Dermis lymphatic vessel endothelial cell (primary cell): Measurements from ENCODE around the gene LOXL1. TPM values are rescaled to one million over a fixed set of nuclear protein-coding genes. Genes with fewer than 3 reads are reported as not detected.

Experiments used
- total RNA-seq: library from RNA; depleted of rRNA; stranded (reverse); fragments of >200 nt; gene quantifications from 2 replicates; pipeline ENCODE4 v1.2.1, GENCODE V29; 2014

Gene LOXL1, protein sequence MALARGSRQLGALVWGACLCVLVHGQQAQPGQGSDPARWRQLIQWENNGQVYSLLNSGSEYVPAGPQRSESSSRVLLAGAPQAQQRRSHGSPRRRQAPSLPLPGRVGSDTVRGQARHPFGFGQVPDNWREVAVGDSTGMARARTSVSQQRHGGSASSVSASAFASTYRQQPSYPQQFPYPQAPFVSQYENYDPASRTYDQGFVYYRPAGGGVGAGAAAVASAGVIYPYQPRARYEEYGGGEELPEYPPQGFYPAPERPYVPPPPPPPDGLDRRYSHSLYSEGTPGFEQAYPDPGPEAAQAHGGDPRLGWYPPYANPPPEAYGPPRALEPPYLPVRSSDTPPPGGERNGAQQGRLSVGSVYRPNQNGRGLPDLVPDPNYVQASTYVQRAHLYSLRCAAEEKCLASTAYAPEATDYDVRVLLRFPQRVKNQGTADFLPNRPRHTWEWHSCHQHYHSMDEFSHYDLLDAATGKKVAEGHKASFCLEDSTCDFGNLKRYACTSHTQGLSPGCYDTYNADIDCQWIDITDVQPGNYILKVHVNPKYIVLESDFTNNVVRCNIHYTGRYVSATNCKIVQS
- total RNA-seq = 0.17 and 0.98 TPM in 2 replicates

GRCh38 chr15:73926219-73927002, at the start of gene LOXL1:
Gene LOXL1, plus strand, starts transcription at chr15:73926462. Its CDS starts 322 bp downstream, at chr15:73926784.

DNA sequence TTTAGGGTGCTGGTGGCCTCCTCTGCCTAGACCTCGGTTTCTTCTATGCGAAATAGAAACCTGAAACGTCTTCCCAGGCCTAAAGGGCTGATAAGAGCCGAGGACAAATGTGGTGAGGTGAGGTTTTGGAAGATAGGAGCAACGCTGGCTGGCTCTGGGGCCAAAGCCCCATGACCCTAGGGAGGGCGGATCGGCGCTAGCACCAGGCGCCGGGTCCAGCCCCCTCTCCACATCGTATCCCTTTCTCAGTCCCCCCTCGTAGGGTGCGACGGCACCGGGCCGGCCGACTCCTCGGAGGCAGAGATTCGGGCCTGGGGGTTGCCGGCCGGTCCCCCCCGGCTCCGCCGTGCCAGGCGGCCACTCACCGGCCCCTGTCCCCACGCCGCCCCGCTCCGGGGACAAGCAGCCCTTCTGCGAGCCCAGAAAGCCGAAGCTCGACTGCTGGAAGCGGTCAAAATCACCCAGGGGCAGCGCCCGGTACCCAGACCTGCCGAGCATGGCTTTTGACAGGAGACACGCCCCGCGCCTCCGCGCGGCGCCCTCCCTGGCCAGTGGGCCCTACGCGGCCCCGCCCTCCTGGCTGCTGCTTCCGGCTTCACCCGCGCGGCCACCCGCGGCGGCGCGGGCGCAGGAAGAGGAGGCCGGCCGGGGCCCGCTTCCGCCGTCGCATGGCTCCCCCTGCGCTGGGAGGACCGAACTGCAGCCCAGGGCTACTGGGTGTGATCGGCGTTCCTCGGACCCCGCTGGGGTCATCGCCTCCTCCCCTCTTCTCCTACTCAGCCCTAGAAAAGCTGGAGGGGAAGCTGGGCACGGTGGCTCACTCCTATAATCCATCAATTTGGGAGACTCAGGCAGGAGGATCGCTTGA, 65.7 kb downstream of the LOXL1 start, which contains the start of gene STOML1:
TSS of gene STOML1 (minus strand) at position 570 of the 868 bp plus-strand sequence. CDS start at position 498, 72 bp downstream.

DNA sequence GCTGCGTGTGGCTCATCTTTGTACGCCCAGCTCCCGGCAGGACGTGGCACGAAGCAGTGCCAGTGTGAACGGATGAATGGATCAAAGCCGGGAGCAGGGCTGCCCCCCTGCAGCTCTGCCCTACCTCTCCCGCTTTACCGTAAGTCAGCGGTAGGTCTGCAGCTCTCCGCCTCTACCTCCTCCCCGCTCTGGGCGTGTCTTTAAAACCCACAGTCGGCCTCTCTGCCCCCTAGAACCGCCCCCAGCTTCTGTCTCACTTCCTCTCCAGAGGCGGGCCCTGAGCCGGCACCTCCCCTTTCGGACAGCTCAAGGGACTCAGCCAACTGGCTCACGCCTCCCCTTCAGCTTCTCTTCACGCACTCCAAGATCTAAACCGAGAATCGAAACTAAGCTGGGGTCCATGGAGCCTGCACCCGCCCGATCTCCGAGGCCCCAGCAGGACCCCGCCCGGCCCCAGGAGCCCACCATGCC, 68.2 kb downstream of the LOXL1 start, which contains the start of gene PML:
TSS of gene PML (plus strand) at position 304 of the 471 bp plus-strand sequence. CDS start at position 401, 97 bp downstream.

Other genes starting within 250 kb of the LOXL1 start
- 19.9 and 44.6 TPM in 2 replicates for gene CD276, start 242.1 kb upstream of the LOXL1 start, total RNA-seq
- 0.43 and 0.60 TPM in 2 replicates for gene INSYN1, start 173.1 kb upstream of the LOXL1 start, total RNA-seq
- gene TBC1D21, start 52.9 kb upstream of the LOXL1 start, total RNA-seq = not detected in 2 replicates
- 8.1 and 17.0 TPM in 2 replicates for gene STOML1, start 65.8 kb downstream of the LOXL1 start, total RNA-seq
- 28.1 and 35.8 TPM in 2 replicates for gene PML, start 68.3 kb downstream of the LOXL1 start, total RNA-seq
- not detected in 2 replicates for gene GOLGA6A, start 156.1 kb downstream of the LOXL1 start, total RNA-seq
- 0.09 and 0.11 TPM in 2 replicates for gene ISLR2, start 204.1 kb downstream of the LOXL1 start, total RNA-seq
- gene ISLR, start 247.2 kb downstream of the LOXL1 start, total RNA-seq = 0.11 and 0.17 TPM in 2 replicates